Testis (tissue), 3 donors: ENCODE measurements around the gene CACNA2D3. TPM values are rescaled to one million over a fixed set of nuclear protein-coding genes. Genes with fewer than 3 reads are reported as not detected.
"Not testable (repeated sequence)": the region's sequence is repeated elsewhere in the genome, so short reads cannot be mapped to it uniquely, and the experiment has no call there.

Source experiments
- DNase-seq: peaks from one replicate; pipeline ENCODE4 v3.0.0-alpha.2; 2019
- H3K27ac ChIP-seq, 2 donors: fragments of 200-600 bp; sonication (generic); one replicate each; pipeline ENCODE4 v1.5.1; 2019
- H3K27me3 ChIP-seq: fragments of 200-600 bp; sonication (generic); one replicate; pipeline ENCODE4 v1.5.1; 2019
- H3K36me3 ChIP-seq: fragments of 200-600 bp; sonication (generic); one replicate; pipeline ENCODE4 v1.5.1; 2017; ENCODE audit warnings: low read depth; ENCODE audit errors: missing control alignments
- H3K4me1 ChIP-seq: fragments of 200-600 bp; sonication (generic); one replicate; pipeline ENCODE4 v1.5.1; 2019
- H3K4me3 ChIP-seq, 2 donors: fragments of 200-600 bp; sonication (generic); one replicate each; pipeline ENCODE4 v1.5.1; 2017 to 2019
- H3K9me3 ChIP-seq: fragments of 200-600 bp; sonication (generic); one replicate; pipeline ENCODE4 v1.5.1; 2017
- CTCF ChIP-seq, 3 experiments: fragments of 450-650 bp in 2 of 3; fragments of 200-600 bp in 1 of 3; sonication (generic) in 1 of 3; IDR thresholded peaks; one replicate each; pipeline ENCODE4 v1.5.1; 2016 to 2019; ENCODE audit warnings: antibody characterized with exemption in 3 of 3, mild to moderate bottlenecking in 2 of 3, moderate library complexity in 1 of 3
- POLR2A ChIP-seq: fragments of 450-650 bp; IDR thresholded peaks from one replicate; pipeline ENCODE4 v1.6.1; 2017; ENCODE audit warnings: antibody characterized with exemption, mild to moderate bottlenecking, moderate library complexity
- whole genome bisulfite sequencing, 2 donors: methylation state at CpG; one replicate each; pipeline ENCODE4 v1.1.5; 2018; 5-methylcytosine and 5-hydroxymethylcytosine counted together
- intact Hi-C: fragments of 100-400 bp; cut with DNase I; formaldehyde crosslinking; loops from one replicate; pipeline ENCODE4 v1.15.1; 2023; ENCODE audit warnings: low total_unique reads
- polyA plus RNA-seq: library from polyadenylated mRNA; stranded (reverse); fragments of 350-450 nt; fragmentation: Illumina TruSeq; extraction: RNeasy Lipid Tissue Mini Kit (QIAGEN cat#74804); gene quantifications from one replicate; pipeline ENCODE4 v1.2.3, GENCODE V29; 2014; ENCODE audit warnings: low read depth, low replicate concordance; ENCODE audit not compliant: insufficient read depth
- total RNA-seq, 2 donors: library from RNA; depleted of rRNA; stranded (reverse); fragments of >200 nt; gene quantifications; one replicate each; pipeline ENCODE4 v1.2.3, GENCODE V29; 2016

Gene CACNA2D3
- total and polyA plus RNA-seq, 3 donors from 2014 or later: 10.1 to 16.5 (median 11.2) TPM

GRCh38 chr3:54968546-54969172 lies 846.3 kb downstream of the CACNA2D3 start:
- no peak for TF ChIP-seq POLR2A
- TF ChIP-seq CTCF (IDR thresholded peaks at IDR 0.05): no peak
- DNase-seq: no peak
- whole genome bisulfite sequencing, 2 donors: 81 to 85% methylated on average over 5 of the region's 5 CpGs

GRCh38 chr3:54969652-54970051 lies 847.3 kb downstream of the CACNA2D3 start:
- Histone ChIP-seq H3K27me3 (no peaks in the 10 kb centered on the region), H3K27ac (no peak overlapping the region), H3K4me3 (no peak overlapping the region), H3K36me3 (no peaks in the 10 kb centered on the region), H3K4me1 (no peaks in the 10 kb centered on the region), H3K9me3 (no peaks in the 10 kb centered on the region)
- TF ChIP-seq CTCF (IDR thresholded peaks at IDR 0.05) (no peak), POLR2A (no peak)
- no peak for DNase-seq
- WGBS, 2 donors: 94 to 95% methylated on average over 3 of the region's 3 CpGs
- intact Hi-C loops: no loop called here

More at GRCh38 chr3:54968546-54969172, 846.3 kb downstream of the CACNA2D3 start:
- Histone ChIP-seq H3K27me3 (no peaks in the 10 kb centered on the region), H3K27ac (no peak overlapping the region), H3K4me3 (no peak overlapping the region), H3K36me3 (no peaks in the 10 kb centered on the region), H3K4me1 (no peaks in the 10 kb centered on the region), H3K9me3 (no peaks in the 10 kb centered on the region)
- intact Hi-C loops: no loop called here

- H3K9me3 ChIP-seq: no peaks in the 10 kb centered on the region
- TF ChIP-seq CTCF (IDR thresholded peaks at IDR 0.05) (no peak), POLR2A (no peak)
- H3K27me3 ChIP-seq: no peaks in the 10 kb centered on the region
- H3K36me3 ChIP-seq: no peaks in the 10 kb centered on the region
- H3K4me3 ChIP-seq: no peak overlapping the region
- no peak for DNase-seq
- 46 to 69% methylated on average over 1 of the region's 1 CpG for WGBS, 2 donors
- H3K27ac ChIP-seq: no peak overlapping the region
- intact Hi-C loops: no loop called here
- H3K4me1 ChIP-seq: no peaks in the 10 kb centered on the region
Observed at GRCh38 chr3:54970895-54971294, 848.5 kb downstream of the CACNA2D3 start.

- Histone ChIP-seq H3K27me3 (no peaks in the 10 kb centered on the region), H3K4me3 (no peak overlapping the region), H3K9me3 (no peaks in the 10 kb centered on the region), H3K27ac (no peak overlapping the region), H3K4me1 (peaks cover 4% of the 10 kb centered on the region), H3K36me3 (no peaks in the 10 kb centered on the region)
- 95 to 100% methylated on average over 1 of the region's 1 CpG for WGBS, 2 donors
- TF ChIP-seq CTCF (IDR thresholded peaks at IDR 0.05): no peak
- no peak for TF ChIP-seq POLR2A
- DNase-seq: no peak
- intact Hi-C loops: no loop called here
Observed at GRCh38 chr3:54977439-54977838, 855.1 kb downstream of the CACNA2D3 start.

DNA sequence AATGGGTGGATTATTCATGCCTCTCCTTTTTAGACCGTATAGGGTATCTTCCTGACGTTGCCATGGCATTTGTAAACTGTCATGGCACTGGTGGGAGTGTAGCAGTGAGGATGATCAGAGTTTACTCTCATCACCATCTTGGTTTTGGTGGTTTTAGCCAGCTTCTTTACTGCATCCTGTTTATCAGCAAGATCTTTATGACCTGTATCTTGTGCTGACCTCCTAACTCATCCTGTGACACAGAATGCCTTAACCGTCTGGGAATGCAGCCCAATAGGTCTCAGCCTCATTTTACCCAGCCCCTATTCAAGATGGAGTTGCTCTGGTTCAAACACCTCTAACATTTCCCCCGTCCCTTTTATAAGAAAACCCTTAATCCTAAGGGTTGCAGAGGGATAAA lies 855.6 kb downstream of the CACNA2D3 start:
- 83 to 84% methylated on average over 4 of the region's 4 CpGs for WGBS, 2 donors

More for the DNA sequence above, 855.6 kb downstream of the CACNA2D3 start:
- H3K9me3 ChIP-seq, H3K27ac ChIP-seq, H3K4me1 ChIP-seq, H3K4me3 ChIP-seq, H3K36me3 ChIP-seq, DNase-seq, intact Hi-C loops, H3K27me3 ChIP-seq: not testable (repeated sequence)
